Endothelial cell of umbilical vein (primary cell): ENCODE results near the gene WBP2.
A peak's percentile ranks its signal among the peaks of the same experiment; 100 is the strongest.

Experiments used
- EZH2 ChIP-seq: IDR thresholded peaks from 2 replicates; pipeline ENCODE4 v1.6.1; 2012; ENCODE audit warnings: borderline replicate concordance, low read depth, mild to moderate bottlenecking, moderate library complexity, low read length, inconsistent platforms; ENCODE audit not compliant: severe bottlenecking
- POLR2A ChIP-seq: IDR thresholded peaks from 2 replicates; pipeline ENCODE4 v1.6.1; 2012; ENCODE audit warnings: low read depth, mild to moderate bottlenecking, control low read depth, low read length

DNA sequence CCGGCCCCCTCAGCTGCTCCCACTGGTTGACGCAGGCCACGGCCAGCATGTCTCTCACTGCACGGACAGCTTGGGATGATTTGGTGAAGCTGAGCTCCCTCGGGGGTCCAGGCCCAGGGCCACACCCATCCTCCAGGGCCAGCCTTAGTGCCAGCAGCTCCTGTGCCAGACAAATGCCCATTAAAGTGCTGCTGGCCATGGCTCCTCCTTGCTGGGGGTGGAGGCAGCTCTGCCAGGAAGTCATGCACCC, 20.7 kb upstream of the WBP2 start:
- TF ChIP-seq EZH2 (no peak), POLR2A (peak; percentile 3)
